GM12891 (cell line): ENCODE data around the gene MGAT3.

Experiments
- POLR2A ChIP-seq: IDR thresholded peaks from 2 replicates; pipeline ENCODE4 v1.6.1; 2011; ENCODE audit warnings: low read depth, low read length, control low read depth
- POLR2AphosphoS5 ChIP-seq: IDR thresholded peaks from 2 replicates; pipeline ENCODE4 v1.6.1; 2011; ENCODE audit warnings: low read depth, low read length, control low read depth
- POU2F2 ChIP-seq: IDR thresholded peaks from 2 replicates; pipeline ENCODE4 v1.6.1; 2011; ENCODE audit warnings: low read depth, mild to moderate bottlenecking, control low read depth, low read length, moderate library complexity
- SPI1 ChIP-seq: IDR thresholded peaks from 2 replicates; pipeline ENCODE4 v1.6.1; 2011; ENCODE audit warnings: low read depth, low read length, control low read depth
- TAF1 ChIP-seq: IDR thresholded peaks from 2 replicates; pipeline ENCODE4 v1.6.1; 2011; ENCODE audit warnings: low read depth, low read length, control low read depth

DNA sequence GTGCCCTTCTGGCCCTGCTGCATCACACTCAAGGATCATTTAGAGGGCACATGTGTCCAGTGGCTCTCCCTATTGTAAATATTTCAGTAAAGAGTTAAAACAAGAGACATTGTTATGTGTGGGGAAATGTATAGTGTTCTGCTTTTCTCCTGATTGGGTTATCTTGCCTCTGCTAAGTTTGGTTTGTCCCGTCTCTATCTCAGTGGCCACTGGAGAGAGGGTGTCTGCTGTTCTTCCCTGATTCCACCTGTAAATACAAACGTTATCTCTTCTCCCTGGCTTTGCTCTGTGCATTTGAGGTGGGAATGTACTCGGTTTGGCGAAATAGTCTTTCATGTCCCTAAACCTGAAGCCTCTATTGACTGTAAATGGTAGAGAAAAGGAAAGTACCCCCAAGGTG, 51.6 kb downstream of the MGAT3 start:
- TF ChIP-seq POLR2AphosphoS5: no peak
- TF ChIP-seq POU2F2: no peak
- no peak for TF ChIP-seq TAF1
- TF ChIP-seq POLR2A: no peak
- no peak for TF ChIP-seq SPI1
